Measurements from ENCODE around the gene RNU6-1. TPM values are rescaled to one million over a fixed set of nuclear protein-coding genes. Genes with fewer than 3 reads are reported as not detected.

RNU6-1 gene
- total and polyA plus RNA-seq, 8 donors: not detected

DNA sequence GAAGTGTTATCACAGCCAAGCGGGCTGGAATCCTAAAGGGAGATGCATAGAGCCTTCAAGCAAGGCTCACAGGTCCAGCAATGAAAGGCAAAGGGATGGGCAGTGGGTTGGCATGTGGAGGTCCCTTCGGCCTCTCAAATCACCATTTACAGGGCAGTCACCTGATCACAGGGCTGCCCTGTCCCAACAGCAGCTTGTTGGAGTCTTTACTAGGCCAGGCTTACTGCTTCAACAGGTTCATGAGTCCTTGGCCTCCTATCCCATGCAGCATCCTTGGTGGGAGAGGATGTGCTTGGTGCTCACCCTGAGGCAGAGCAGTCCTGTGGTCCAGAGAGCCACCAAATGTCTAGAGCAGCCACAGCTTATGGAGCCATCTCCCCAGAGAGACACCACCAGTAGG lies 38.7 kb downstream of the RNU6-1 start:
- no peak overlapping the region for H3K4me3 ChIP-seq
- intact Hi-C loops (cut with DNase I): no loop called here
- TF ChIP-seq, protein P1, sequence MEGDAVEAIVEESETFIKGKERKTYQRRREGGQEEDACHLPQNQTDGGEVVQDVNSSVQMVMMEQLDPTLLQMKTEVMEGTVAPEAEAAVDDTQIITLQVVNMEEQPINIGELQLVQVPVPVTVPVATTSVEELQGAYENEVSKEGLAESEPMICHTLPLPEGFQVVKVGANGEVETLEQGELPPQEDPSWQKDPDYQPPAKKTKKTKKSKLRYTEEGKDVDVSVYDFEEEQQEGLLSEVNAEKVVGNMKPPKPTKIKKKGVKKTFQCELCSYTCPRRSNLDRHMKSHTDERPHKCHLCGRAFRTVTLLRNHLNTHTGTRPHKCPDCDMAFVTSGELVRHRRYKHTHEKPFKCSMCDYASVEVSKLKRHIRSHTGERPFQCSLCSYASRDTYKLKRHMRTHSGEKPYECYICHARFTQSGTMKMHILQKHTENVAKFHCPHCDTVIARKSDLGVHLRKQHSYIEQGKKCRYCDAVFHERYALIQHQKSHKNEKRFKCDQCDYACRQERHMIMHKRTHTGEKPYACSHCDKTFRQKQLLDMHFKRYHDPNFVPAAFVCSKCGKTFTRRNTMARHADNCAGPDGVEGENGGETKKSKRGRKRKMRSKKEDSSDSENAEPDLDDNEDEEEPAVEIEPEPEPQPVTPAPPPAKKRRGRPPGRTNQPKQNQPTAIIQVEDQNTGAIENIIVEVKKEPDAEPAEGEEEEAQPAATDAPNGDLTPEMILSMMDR (IDR thresholded peaks at IDR 0.05): no peak
- H3K36me3 ChIP-seq: peaks cover 0 to 17% of the 10 kb centered on the region in 2 donors
- DNase-seq (no peak), ATAC-seq (no peak)
- no peak overlapping the region for H3K27ac ChIP-seq
- no peaks in the 10 kb centered on the region for H3K9me3 ChIP-seq
- H3K4me1 ChIP-seq: no peaks in the 10 kb centered on the region
- no peaks in the 10 kb centered on the region for H3K27me3 ChIP-seq

DNA sequence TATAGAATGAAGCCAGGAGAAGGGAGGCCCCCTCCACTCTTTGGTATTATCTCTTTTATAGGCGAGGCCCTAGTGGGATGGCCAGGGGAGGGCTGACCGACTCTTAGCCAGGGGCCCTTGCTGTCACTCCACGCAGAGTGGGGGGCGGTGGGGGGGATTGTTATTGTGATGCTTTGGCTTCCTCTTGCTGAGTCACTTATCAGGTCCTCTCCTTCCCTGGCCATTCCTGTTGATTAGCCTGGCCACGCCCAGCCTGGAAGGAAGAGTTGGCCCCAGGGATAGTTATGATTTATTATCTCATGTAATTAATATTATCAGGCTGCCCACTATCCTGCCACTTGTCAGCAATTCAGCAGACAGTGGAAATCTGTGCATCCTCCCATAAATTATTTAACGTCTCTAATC lies 40.0 kb downstream of the RNU6-1 start:
- TF ChIP-seq, protein P1 (IDR thresholded peaks at IDR 0.05): no peak
- no peak for DNase-seq
- no peak overlapping the region for H3K27ac ChIP-seq
- no peaks in the 10 kb centered on the region for H3K4me1 ChIP-seq
- H3K27me3 ChIP-seq: no peaks in the 10 kb centered on the region
- H3K36me3 ChIP-seq: peaks cover 0 to 16% of the 10 kb centered on the region in 2 donors
- ATAC-seq: no peak
- no peak overlapping the region for H3K4me3 ChIP-seq
- intact Hi-C loops (cut with DNase I): no loop called here
- peaks cover 1 to 6% of the 10 kb centered on the region in 2 donors for H3K9me3 ChIP-seq

DNA sequence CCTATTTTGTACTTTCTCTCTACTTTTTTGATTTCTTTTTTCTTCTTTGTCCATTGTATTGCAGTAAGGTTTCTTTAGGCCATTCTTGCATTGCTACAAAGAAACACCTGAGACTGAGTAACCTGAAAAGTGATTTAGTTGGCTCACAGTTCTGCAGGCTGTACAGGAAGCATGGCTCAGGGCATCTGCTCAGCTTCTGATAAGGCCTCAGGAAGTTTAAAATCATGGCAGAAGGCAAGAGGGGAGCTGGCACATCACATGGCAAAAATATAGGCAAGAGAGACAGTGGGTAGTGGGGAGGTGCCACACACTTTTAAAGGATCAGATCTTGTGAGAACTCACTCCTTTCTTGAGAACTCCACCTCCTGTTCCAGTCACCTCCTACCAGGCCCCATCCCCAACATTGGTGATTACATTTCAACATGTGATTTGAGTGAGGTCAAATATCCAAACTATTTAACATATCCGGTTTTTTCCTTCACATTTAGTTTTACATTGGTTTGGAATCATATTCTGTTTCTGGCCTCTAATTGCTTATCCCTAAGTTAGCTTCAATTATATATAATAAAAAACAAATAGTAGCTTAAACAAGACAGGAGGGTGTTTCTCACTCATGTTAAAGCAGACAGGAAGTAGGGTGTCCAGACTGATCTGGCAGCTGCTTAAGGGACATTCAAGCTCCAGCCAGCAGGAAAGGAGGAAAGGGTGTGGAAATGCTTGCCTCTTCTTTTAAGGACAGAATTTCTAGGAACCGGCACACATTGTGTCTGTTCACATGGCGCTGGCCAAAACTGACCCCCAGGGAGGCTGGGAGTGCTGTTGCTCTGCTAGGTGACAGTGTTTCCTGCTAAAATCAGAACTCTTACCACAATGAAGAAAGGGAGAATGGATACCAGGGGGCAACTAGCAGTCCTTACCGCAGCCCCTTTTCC lies 43.4 kb downstream of the RNU6-1 start:
- no peak for DNase-seq
- H3K4me1 ChIP-seq: no peaks in the 10 kb centered on the region
- H3K36me3 ChIP-seq: peaks cover 0 to 10% of the 10 kb centered on the region in 2 donors
- no peak overlapping the region for H3K4me3 ChIP-seq
- TF ChIP-seq, protein P1 (IDR thresholded peaks at IDR 0.05): no peak
- no peak overlapping the region for H3K27ac ChIP-seq
- no peaks in the 10 kb centered on the region for H3K27me3 ChIP-seq
- peaks cover 3 to 9% of the 10 kb centered on the region in 2 donors for H3K9me3 ChIP-seq
- intact Hi-C loops (cut with DNase I): no loop called here
- no peak for ATAC-seq

DNA sequence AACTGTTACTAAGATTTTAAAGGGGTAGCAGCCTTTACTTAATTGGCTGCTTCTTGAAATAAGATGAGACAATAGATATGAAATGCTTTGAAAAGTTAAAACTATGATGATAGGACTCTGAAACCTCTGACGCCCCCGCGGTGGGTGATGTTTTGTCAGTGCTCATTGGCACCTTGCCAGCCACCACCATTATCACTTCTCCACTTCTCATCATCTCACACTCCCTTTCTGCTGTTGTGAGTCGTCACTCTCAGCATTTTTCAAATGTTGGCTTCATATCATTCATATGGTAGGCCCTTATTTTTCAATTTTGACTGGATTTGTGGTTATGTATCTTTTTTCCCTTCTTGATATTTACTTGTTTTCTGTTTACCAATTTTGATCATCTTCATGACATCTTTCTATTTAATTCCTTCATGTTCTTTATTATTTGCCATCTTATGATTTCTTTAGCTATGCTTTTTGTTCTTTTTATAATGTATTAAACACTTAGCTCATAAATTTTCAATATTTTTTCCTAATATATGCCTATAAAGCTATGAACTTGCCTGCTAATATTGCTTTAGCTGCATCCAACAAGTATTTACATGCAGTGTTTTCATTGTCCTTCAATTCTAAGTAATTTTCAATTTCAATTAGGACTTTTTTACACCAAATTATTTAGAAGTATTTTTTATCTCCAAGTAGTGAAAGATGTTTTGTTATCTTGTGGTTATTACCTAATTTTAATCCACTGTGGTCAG lies 44.8 kb downstream of the RNU6-1 start:
- Histone ChIP-seq H3K4me1 (no peaks in the 10 kb centered on the region), H3K36me3 (peaks cover 0 to 10% of the 10 kb centered on the region in 2 donors), H3K4me3 (no peak overlapping the region), H3K27ac (no peak overlapping the region), H3K9me3 (peaks cover 3 to 9% of the 10 kb centered on the region in 2 donors), H3K27me3 (no peaks in the 10 kb centered on the region)
- ATAC-seq (no peak), DNase-seq (no peak)
- TF ChIP-seq, protein P1 (IDR thresholded peaks at IDR 0.05): no peak
- intact Hi-C loops (cut with DNase I): no loop called here

Data from left lung (tissue), 10 donors.